Inflammatory macrophage treated with lipopolysaccharide for 1 hour (primary cell): ENCODE measurements around the gene WSB1.

Experiments used
- DNase-seq, 2 donors: peaks; one replicate each; pipeline ENCODE4 v3.0.0-alpha.2; 2020 to 2022

WSB1 gene

DNA sequence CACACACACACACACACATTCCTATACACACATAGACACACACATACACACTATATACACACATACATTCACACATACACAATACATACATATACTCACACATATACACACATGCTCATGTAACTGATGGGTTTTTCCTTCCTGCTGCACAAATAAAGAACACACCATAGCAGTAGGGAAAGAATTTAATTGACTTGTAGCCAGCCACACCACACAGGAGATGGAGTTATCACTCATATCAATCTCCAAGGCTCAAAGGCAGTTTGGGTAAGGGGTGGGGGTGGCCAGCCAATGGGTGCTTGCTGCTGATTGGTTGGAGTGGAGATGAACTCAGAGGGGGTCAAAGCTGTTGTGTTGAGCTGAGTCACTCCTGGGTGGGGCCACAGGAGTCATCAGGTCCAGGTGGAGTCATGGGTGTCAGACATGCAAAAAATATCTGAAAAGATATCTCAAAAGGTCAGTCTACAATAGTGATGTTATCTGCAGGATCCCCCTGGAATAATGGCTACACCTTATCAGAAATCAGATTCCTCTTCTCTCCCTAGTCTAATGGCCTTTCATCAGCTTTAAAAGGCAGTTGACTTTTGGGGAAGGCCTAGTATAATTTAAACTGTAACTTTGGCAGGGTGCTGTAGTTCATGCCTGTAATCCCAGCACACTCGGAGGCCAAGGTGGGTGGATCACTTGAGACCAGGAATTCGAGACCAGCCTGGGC lies 46.1 kb downstream of the WSB1 start:
- no peak for DNase-seq

DNA sequence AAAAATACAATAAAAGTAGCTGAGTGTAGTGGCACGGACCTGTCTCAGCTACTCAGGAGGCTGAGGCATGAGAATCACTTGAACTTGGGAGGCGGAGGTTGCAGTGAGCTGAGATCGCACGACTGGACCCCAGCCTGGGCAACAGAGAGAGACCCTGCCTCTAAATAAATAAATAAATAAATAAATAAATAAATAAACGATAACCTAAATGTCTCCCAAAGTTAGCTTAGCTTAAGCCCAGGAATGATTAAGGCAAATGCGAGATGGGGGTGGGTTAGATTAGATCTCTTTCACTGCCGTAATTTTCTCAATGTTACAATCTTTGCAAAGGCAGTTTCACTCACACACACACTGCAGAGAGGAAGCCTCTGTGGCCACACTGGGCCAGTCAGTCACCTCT lies 46.7 kb downstream of the WSB1 start:
- DNase-seq, result no peak

DNA sequence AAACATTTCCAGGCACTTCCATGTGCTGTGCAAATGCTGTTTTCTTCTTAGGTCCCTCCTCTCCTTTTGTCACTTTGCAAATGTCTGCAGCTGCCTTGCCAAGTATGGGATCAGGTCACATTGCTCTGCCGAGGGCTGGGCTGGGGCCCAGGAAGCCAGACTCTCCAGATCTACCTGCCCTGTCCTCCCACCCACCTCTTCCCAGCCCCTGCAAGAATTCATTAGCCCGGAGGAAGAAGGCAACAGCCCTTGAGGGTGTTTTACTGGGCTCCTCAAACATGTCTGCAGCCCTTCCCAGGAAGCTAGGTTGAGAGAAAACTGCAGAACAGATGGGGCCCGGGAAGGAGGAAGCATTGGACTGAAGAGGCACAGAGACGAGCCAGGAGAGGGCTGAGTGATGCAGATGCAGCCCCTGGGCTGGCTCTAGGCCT lies 47.1 kb downstream of the WSB1 start:
- DNase-seq, result no peak

DNA sequence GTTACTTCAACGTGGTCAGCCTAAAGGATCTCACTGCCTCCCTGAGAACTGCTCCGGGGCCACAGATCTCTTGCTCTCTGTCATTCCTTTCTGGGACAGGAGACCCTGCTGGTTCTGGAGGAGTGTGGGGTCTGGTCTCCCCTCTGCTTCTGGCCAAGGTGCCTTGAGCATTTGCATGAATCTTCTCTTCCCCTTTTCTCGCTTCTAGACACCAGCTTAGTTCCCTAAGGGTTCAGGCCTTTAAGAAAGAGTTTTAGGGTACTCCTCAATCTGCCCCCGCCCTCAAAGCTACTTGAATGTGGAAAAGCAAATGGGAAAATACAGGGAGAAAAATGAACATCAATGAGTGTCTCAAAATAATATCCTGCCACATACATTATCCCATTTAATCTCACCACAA lies 48.1 kb downstream of the WSB1 start:
- no peak for DNase-seq

DNA sequence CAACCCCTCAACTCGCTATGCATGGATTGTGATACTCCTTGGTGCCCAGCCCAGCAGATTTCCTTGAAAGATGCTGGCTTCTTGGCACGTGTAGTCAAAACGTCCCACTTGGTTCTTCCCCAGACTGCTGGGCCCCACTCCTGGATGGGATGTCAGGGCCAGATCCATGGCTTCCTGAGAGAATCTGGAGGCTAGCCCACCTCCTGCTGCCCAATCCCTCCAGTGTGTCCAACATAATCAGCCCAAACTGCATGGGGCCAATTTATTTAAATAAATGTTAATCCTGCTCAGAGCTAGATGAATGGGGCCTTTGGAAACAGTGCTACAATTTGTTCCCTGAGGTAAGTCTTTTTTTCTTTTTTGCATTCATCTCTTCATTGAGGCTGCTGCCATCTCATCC lies 49.4 kb downstream of the WSB1 start:
- DNase-seq, result no peak

DNA sequence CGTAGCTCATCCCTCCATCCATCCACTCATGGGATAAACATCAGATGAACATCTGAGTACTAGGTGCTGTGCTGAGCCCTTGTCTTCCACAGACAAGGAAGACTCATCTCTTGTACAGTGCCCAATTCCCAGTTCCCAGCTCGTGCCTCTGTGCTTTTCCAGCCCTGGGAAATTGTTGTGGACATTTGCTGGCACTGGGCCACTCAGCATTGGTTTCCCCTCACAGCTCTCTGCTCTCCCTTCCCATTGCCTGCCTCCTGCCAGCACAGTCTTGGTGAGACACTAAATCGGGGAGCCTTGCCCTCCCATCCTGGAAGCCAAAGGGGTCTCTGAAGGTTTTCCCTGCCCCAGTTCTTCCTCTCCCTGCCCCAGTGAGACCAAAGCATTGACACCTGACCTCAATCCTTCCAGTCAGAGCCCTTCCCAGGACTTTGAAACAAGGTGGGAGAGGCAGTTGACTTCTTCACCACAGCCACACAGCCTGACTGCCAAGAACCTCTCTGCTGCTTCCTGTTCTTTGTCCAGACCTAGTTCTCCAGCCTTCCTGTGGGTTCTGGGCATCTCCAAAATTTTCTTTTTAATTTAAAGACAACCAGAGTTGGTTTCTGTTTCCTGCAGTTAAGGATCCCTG lies 50.2 kb downstream of the WSB1 start:
- no peak for DNase-seq

DNA sequence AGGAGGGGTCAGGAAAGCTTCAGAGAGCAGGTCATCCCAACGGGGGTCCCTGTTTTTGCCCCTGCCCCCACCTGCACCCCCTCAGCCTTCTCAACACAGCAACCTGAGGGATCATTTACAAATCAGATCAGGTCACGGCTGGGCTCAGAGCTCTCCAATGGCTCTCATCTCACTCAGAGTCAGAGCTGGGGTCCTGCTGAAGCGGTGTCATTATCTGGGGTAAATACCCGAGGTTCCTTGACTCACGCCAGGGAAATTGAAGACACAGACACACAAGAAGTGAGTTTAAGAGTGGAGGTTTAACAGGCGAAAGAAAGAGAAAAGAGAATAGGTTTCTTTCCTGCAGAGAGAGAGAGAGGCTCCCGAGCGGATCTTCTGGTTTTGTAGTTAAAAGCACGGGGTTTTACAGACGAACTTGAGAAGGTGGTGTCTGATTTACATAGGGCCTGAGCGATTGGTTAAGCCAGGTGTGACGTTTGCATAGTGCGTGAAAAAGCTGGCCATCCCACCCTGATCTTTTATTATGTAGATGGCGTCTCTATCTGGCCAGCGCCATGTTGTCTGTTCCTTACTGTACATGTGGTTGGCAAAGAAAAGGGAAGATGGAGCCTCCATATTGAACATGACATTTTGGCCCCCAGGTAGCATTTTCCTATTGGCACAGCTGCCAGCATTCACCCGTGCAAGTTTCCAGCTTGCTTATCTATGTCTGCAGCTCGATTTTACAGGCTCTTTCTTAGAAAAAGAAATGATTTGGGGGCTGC lies 51.4 kb downstream of the WSB1 start:
- no peak for DNase-seq

DNA sequence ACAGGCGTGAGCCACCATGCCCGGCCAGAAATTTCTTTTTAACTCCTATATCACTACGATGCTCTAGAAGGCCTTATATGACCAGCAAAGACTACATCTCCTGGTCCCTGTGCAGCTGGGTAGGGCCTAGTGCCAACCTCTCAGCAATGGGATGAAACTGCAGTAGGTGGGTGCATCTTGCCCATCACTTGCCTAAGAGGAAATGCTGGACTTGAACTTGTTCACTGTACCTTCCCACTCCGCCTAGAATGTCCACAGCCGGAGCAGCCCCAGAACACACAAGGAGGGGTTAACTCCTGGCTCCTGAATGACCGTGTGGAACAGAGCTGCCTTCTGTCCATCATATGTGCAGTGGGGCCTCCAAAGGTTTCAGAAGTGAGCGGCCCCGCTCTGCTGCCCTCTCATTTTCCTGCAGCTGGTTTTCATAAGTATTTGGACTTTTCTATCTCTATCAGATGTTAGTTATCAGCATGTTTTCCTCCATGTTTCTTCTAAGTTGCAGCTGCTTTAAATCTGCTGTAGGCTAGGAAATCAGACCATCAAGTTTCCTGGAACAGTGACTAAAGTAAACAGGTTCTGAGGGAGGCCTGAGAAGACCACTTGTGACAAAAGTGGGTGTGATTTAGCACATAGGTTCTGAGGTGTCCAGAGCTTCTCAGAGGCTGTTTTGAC lies 52.5 kb downstream of the WSB1 start:
- DNase-seq, result no peak

DNA sequence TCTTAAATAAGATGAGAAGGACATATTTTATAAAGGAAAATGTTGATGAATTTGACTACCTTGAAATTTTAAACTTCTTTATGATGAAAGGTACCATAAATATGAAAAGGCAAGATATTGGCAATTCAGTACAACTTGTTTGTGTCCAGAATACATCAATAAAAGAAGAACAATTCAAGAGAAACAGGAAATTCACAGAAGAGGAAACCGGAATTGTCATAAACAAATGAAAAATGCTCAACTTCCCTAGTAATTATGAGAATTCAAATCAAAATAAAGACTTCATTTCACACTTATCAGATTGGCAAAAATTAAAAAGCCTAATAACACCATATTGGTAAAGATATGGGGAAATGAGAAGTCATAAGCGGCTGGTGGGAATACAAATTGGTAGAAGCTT lies 54.3 kb downstream of the WSB1 start:
- no peak for DNase-seq

DNA sequence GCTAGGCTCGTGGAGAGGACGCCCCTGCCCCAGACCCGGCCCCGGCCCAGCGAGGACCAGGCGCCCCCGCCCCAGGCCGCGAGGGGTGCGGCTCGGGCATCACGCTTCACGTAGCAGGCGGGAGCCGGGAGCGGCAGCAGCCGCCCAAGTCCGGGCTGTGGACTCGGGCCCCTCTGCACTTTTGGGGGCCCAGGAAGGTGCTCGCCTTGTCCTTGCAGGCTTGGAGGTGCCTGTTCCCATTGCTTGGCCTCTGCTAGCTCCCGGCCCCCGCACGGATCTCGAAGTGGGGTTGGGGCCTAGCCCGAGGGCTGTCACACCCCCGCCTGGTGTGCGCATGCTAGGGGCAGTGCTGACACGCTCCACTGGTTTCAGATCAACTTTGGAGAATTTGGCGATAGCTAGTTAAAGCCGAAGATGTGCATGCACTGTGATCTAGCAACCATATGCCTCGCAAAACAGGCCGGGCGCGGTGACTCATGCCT lies 55.7 kb downstream of the WSB1 start:
- no peak for DNase-seq

DNA sequence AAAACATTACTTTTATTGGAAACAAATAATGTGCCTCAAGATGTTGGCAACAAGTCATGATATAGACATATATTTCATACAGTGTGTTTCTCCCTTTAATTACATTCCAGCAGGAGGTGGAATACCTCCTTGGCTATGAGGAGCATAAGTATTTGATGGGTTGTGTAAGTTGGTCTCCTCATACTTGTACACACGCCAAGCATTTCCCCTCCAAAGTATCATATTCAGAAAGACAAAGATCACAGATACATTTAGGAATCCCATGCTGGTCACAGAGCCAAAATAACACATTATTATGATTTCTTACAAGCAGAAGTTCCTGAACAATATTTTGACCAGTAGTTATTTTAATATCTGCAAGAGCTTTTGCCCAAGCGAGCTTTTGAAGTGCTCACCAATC lies 57.8 kb downstream of the WSB1 start:
- DNase-seq, result no peak

DNA sequence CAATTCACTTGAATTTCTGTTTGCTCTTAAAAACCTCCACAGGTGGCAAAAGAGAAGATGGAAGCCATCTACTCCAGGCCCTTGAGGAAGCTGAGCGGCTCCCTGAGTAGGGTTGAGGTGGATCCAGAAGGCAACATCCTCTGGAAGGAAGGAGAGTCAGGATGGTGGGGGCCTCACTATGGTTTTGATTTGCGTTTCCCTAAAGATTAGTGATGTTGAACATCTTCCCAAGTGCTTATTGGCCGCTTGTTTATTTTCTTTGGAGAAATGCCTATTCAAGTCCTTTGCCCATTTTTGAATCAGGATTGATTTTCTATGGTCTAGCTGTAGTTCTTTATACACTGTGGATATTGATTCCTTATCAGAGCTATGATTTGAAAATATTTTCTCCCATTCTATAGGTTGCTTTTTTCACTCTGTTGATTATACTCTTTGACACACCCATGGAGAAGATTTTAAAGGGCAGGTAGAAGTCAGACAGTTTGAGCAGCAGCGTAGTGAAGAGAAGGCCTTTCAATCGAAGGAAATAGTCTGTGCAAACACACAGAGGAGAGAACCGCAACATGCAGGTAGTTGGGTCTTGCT lies 58.6 kb downstream of the WSB1 start:
- no peak for DNase-seq

DNA sequence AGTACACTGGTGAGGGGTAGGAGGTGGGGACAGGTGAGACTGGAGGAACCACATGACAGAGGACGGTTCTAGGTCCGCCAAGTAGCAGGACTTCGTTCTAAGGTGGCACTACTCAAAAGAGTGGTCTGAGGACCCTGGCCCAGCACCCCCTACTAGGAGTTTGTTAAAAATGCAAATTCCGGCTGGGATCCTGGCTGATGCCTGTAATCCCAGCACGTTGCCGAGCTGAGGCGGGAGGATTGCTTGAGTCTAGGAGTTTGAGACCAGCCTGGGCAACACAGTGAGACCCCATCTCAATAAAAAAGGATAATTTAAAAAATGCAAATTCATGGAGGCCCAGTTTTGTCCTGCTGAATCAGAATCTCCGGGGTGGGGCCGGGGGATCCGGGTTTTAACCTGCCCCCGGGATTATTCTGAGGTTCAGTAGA lies 59.1 kb downstream of the WSB1 start:
- no peak for DNase-seq

DNA sequence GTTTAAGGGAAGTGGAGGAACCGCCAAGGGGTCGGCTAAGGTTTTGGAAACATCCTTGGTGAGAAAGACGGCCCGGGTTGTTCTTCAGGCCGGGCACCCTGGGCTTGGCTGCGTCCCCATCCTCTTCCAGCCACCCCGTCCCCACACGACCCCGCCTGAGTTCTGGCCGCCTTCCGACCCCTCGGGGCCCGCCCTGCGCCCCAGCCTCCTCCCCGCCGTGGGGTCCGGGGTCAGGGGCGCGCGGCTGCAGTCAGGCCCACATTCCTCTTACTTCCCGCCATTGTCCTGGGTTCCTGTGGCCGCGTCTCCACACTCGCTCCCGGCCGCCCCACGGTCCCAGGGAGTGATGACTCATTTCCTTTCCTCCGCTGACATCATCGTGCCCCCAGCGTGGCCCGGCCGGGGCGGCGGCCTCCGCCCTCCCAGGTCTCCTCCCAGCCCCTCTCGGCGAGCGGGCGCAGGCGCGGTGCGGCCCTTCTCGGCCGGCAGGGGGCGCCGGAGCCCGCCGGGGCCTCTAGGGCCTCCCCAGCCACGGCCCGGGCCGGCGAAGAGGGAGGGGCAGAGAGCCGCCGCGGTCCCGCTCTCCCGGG lies 59.6 kb downstream of the WSB1 start:
- peak; percentile 90 to 97 for DNase-seq

DNA sequence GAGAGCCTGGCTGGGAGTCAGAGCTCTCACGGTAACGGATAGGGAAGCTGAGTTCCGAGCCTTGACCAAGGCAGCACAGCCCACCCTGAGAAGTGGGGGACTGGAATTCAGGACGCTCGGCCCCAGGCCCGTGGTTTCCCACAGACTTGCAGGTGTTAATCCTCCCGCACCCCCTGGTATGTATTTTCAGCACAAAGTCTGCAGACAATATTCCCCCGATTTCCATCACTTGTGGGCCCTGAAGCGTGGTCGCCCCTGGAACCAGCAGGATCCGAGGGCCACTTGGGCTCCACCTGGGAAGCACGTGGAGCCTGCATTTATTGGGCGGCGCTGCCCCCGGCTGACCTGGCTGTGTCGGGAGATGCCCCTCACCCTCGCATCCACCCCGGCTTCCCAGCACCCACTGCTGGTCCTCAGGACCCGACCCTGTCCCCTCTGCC lies 60.2 kb downstream of the WSB1 start:
- DNase-seq, result no peak

DNA sequence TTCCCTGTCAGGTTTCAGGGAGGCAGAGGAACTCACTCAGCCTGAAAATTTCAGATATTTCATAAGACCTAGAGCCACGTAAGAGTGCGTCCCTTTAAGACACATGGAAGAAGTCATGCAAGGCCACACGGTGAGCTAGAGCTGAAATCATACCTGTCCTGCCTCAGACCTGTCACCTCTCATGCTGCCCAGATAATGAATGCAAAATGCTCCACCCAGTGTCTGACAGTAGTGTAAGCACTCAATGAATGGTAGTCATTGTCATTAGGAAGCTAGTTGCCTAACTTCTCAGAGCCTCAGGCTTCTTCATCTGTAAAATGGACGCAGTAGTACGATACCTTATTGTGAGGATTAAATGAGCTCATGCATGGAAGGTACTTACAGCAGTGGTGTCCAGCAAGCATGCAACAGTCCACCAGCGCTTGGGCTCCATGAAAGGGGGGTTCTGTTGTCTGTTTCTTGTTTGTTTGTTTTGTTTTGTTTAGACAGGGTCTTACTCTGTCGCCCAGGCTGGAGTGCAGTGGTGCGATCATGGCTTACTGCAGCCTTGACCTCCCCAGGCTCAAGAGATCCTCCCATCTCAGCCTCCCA lies 60.7 kb downstream of the WSB1 start:
- peak; percentile 62 to 67 for DNase-seq

DNA sequence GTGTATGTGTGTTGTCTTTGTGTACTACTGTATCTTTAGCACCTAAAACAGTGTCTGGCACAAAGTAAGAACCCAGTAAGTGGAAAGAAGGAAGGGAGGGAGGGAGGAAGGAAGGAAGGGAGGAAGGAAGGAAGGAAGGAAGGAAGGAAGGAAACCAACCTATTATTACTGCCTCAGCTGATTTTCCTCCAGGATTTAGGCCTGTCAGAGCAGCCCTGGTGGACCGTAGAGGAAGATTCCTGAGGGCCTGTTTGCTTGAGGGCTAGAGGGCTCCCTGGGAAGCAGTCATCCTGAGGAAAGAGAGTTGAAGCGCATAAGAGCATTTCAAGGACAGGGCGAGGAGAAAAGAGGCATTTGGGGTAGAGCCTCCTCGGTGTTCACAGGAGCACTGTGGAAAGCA lies 61.5 kb downstream of the WSB1 start:
- no peak for DNase-seq

DNA sequence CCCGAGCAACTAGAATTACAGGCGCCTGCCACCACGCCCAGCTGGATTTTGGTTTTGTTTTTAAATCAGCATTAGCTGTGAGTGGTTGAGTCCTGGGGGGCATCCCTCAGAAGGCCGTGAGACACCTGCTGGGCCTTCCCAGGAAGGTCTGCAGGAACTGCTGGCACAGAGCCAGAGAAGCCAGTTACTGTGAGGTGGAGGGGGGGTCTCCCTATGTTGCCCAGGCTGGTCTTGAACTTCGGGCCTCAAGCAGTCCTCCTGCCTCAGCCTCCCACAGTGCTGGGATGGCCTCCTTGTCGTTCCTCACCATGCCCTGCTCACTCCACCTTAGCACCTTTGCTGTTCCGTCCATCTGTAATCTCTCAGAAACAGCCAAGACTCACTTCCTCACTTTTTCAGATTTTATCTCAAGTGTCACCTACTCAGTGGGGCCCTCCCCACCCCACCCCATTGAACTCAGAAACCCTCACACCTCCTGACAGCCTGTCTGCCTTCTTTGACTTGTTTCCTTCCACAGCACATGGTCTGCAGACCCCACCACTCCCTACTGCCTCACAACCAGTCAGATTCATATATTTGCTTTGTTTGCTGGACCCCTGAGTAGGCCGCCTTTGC lies 62.3 kb downstream of the WSB1 start:
- DNase-seq, result no peak

DNA sequence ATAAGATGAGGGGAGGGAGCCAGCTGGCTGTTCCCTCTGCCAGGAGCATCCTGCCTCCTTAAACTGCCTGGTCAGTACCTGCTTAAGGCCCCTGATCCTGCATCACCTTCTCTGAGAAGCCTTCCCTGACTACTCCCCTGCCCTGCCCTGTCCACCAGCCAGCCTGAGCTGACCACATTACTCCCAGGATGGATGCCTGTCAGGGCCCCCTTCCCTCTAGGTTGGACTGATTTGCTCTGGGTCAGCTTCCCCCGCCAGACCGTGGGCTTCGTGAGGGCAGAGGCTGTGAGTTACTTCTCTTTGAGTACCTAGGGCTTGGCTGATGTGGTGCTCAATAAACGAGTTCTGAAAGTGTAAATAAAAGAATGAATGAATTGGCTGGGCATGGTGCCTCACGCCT lies 63.3 kb downstream of the WSB1 start:
- no peak for DNase-seq

DNA sequence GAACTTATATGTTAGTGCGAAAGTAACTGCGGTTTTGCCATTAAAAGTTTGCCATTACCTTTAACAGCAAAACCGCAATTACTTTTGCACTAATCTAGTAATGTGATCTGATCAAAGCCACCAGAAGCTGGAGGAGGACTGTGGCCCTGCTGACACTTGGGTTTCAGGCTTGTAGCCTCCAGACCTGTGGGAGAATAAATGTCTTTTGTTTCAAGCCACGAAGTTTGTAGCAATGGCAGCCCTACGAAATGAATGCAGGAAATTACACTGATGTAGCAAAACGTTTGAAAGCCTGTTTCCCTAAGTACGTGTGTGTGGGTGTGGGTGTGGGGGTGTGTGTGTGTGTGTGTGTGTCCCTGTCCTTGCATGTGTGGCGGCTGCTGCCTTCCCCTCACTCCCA lies 66.6 kb downstream of the WSB1 start:
- peak; percentile 39 to 55 for DNase-seq

DNA sequence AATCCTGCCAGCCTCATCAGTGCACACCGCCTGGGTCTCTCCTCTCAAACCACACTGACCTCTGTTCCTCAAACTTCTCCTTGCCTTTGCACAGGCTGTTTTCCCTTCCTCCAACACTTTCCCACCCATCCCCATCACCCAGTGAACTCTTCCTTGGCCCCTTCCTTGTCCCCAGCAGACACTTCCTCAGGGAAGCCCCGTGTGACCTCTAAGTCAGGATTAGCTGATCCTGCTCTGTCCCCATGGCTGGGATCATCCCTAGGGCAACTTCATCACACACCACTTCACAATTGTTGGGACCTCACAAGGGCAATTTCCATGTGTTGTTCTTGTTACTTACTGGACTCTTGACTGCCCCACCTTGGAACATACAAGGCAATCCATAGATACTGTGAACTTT lies 67.8 kb downstream of the WSB1 start:
- DNase-seq, result no peak

DNA sequence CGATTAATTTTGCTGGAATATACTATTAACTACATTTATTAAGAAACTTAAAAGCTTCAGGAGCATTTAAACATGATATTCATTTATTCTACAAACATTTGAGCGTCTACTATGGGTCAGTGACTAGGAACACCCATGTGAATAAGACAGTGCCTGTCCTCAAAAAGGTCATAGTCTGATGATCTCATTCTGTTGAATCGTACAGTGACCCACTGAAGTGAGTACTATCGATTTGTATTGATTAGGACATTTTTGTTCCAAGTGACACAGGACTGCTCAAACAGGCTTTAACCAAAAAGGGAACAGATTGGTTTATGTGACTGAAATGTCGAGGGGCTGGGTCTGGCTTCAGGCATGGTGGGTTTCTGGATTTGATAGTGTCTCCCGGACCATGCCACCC lies 68.6 kb downstream of the WSB1 start:
- DNase-seq, result no peak
